ENCODE data around the gene LCOR. TPM values are rescaled to one million over a fixed set of nuclear protein-coding genes. Genes with fewer than 3 reads are reported as not detected.
A peak's percentile ranks its signal among the peaks of the same experiment; 100 is the strongest.

LCOR gene
- total and polyA plus RNA-seq, 9 of the 15 experiments (the other 6 are each of a cell fraction or from before 2014, with no cell fraction given) = 3.6 to 25.2 (median 14.4) TPM

DNA sequence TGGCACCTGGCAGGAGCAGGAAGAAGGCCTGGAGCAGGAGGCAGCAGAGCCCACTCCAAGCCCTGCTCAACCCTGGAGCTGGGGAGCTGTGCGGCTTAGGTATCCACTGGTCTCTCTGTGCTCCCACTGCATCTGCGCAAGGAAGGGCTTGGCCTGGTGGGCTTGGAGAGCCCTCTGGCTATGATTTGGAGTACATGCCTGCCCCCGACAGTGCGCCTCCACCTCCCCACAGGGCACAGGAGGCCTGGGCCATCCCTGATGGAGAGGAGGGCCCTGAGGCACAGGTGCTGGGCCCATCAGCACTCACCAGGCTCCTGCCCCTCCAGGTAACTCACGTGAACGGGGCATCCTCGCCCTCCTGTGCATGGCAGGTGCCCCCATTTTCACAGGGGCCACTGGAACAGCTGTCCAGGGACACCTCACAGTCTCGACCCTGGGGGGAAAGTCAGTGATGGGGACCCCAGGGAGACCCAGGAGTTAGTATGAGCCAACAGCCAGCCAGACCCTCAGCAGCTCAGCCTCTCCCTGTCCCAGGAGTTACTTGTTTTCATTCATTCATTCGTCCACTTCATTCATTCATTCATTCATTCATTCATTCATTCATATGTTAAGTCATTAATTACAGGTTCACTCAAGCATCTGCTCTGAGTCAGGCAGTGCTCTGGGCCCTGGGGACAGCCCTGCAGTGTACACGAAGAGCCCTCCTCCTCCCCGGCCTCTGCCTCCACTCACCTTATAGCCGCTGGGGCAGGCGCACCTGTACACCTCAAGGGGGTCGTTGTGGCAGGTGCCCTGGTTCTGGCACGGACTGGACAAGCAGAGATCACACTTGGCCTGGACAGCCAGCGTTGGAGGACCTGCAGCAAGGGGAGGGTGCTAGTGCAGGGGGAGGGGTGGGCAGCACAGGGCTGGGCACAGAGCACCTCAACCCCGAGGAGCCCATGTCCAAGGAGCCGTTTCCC lies 186.4 kb downstream of the LCOR start:
- ATAC-seq = peak; percentile 21; the same call in 2 of the 3 replicates
- DNase-seq (ENCODE audit: extremely low read depth in 1 of 4, low spot score in 3 of 4) = no peak
- Histone ChIP-seq H2AFZ (ENCODE audit: low read depth, low read length) (no peak overlapping the region), H3K36me3 (ENCODE audit: control insufficient read depth, insufficient read depth, low read length) (no peaks in the 10 kb centered on the region), H3K9ac (ENCODE audit: insufficient read depth in 1 of 2, low read depth in 2 of 2, low read length in 2 of 2) (peak overlapping the region in 1 of 2 experiments; percentile 35; a peak in 1 of 4 replicates), H3K4me3 (no peak overlapping the region), H3K27me3 (ENCODE audit: control insufficient read depth in 2 of 2, insufficient read depth in 2 of 2, low read length in 2 of 2) (peaks cover 9 to 37% of the 10 kb centered on the region in 2 experiments), H3K79me2 (ENCODE audit: control insufficient read depth, insufficient read depth, low read length) (no peaks in the 10 kb centered on the region), H3K9me1 (ENCODE audit: control insufficient read depth, insufficient read depth, low read length) (no peaks in the 10 kb centered on the region), H3K9me3 (replicated peaks; ENCODE audit: control insufficient read depth, insufficient read depth, low read depth, low read length) (no peaks in the 10 kb centered on the region), H3K4me2 (ENCODE audit: insufficient read depth, low read length) (no peak overlapping the region), H4K20me1 (replicated peaks; ENCODE audit: control insufficient read depth, insufficient read depth, low read length) (no peaks in the 10 kb centered on the region), H3K27ac (ENCODE audit: extremely low read depth, low read depth, low read length) (no peak overlapping the region), H3K4me1 (replicated peaks in 1 of 2; ENCODE audit: control insufficient read depth in 2 of 2, insufficient read depth in 2 of 2, low read length in 2 of 2) (peaks cover 0 to 4% of the 10 kb centered on the region in 2 experiments; a peak in 1 of 5 replicates)
- WGBS (ENCODE audit: insufficient coverage, low coverage, missing lambda C conversion rate) = 5% methylated on average over 14 of the region's 18 CpGs
- TF ChIP-seq SIN3B (IDR thresholded peaks at IDR 0.05; ENCODE audit: low read depth) (no peak), ZNF24 (IDR thresholded peaks at IDR 0.05) (peak; percentile 91), ZKSCAN3 (CRISPR knock-in tag; IDR thresholded peaks at IDR 0.05) (no peak)
- intact Hi-C loops (cut with micrococcal nuclease) (no loop called here), in situ Hi-C loops (cut with MboI) (no loop called here)
- ChIA-PET CTCF (ENCODE audit: low intra/inter-chr PET ratio) (no interaction called here), POLR2A (interaction anchor here (0.5 kb wide), 1 partner anchor 204 kb away, joined by 3 read pairs; no protein-coding TSS in a partner anchor)
- no TSS peak for BruUV-seq (replicated peaks)
- no peak for FAIRE-seq

DNA sequence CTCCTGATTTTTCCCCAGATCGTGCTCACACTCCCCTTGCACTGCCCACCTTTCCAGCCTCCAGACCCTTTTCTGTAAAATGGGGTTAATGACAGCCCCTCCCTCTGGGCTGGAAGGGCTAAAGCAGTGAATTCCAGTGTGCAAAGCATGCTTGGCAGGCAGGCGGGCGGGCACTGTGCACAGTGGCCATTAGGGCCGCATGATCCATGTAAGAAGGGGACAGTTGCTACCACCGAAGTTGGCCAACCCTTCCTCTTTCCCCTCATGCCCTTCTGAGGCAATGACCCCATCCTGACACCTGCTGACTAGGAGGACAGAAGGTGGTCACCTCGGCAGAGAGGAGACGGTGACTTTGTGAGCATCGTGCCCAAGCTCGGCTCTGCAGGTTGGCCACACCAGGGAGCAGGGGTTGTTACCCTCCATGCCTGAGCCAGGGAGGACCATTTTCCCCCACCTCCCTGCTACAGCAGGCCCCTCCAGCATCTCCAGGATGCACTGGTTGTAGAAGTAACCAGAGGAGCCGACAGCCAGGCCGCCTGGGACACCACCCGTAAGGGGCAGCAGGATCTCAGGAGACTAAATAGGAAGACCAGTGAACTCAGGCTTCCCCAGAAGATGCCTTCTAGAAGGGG lies 187.2 kb downstream of the LCOR start:
- BruUV-seq (replicated peaks) = no TSS peak
- Histone ChIP-seq H3K9me1 (ENCODE audit: control insufficient read depth, insufficient read depth, low read length) (no peaks in the 10 kb centered on the region), H2AFZ (ENCODE audit: low read depth, low read length) (no peak overlapping the region), H3K4me1 (replicated peaks in 1 of 2; ENCODE audit: control insufficient read depth in 2 of 2, insufficient read depth in 2 of 2, low read length in 2 of 2) (peaks cover 4% of the 10 kb centered on the region in 2 experiments; a peak in 2 of 5 replicates), H3K27ac (ENCODE audit: extremely low read depth, low read depth, low read length) (no peak overlapping the region), H3K9me3 (replicated peaks; ENCODE audit: control insufficient read depth, insufficient read depth, low read depth, low read length) (no peaks in the 10 kb centered on the region), H3K36me3 (ENCODE audit: control insufficient read depth, insufficient read depth, low read length) (no peaks in the 10 kb centered on the region), H3K9ac (ENCODE audit: insufficient read depth in 1 of 2, low read depth in 2 of 2, low read length in 2 of 2) (no peak overlapping the region), H3K27me3 (ENCODE audit: control insufficient read depth in 2 of 2, insufficient read depth in 2 of 2, low read length in 2 of 2) (peaks cover 7 to 30% of the 10 kb centered on the region in 2 experiments), H4K20me1 (replicated peaks; ENCODE audit: control insufficient read depth, insufficient read depth, low read length) (no peaks in the 10 kb centered on the region), H3K79me2 (ENCODE audit: control insufficient read depth, insufficient read depth, low read length) (no peaks in the 10 kb centered on the region), H3K4me3 (no peak overlapping the region), H3K4me2 (ENCODE audit: insufficient read depth, low read length) (no peak overlapping the region)
- intact Hi-C loops (cut with micrococcal nuclease) = no loop called here
- in situ Hi-C loops (cut with MboI) = no loop called here
- ATAC-seq (no peak), DNase-seq (ENCODE audit: extremely low read depth in 1 of 4, low spot score in 3 of 4) (no peak), FAIRE-seq (no peak)
- 0% methylated on average over 8 of the region's 12 CpGs for WGBS (ENCODE audit: insufficient coverage, low coverage, missing lambda C conversion rate)
- CTCF ChIA-PET (ENCODE audit: low intra/inter-chr PET ratio) = interaction anchor here (0.5 kb wide), 1 partner anchor 11 kb away, joined by 3 read pairs; no protein-coding TSS in a partner anchor
- TF ChIP-seq PHF8 (IDR thresholded peaks at IDR 0.05; ENCODE audit: borderline replicate concordance, low read length) = no peak
- POLR2A ChIA-PET = no interaction called here
